K562 (cell line): ENCODE results near the gene PSMD8. TPM values are rescaled to one million over a fixed set of nuclear protein-coding genes. Genes with fewer than 3 reads are reported as not detected.

Experiments used
- ARNT ChIP-seq, 2 experiments: fragments of 450-650 bp; IDR thresholded peaks; 2 replicates each; pipeline ENCODE4 v1.6.1; 2016; ENCODE audit warnings: mild to moderate bottlenecking in 1 of 2
- EGR1 ChIP-seq: fragments of 450-650 bp; conservative IDR thresholded peaks from 2 replicates; pipeline ENCODE4 v1.6.1; 2017; ENCODE audit warnings: mild to moderate bottlenecking
- FOS ChIP-seq: IDR thresholded peaks from 3 replicates; pipeline ENCODE4 v1.6.1; 2011; ENCODE audit not compliant: insufficient read length; ENCODE audit errors: extremely low read depth
- FOXK1 ChIP-seq: sonication (generic); formaldehyde crosslinking; IDR thresholded peaks from 2 replicates; pipeline ENCODE4 v1.8.0; 2022; ENCODE audit warnings: missing genetic modification reagents, mild to moderate bottlenecking, borderline replicate concordance
- PYGO2 ChIP-seq: fragments of 450-650 bp; IDR thresholded peaks from 2 replicates; pipeline ENCODE4 v1.6.1; 2016; ENCODE audit warnings: mild to moderate bottlenecking, missing genetic modification characterization, moderate library complexity, missing compliant biosample characterization
- SUPT5H ChIP-seq: fragments of 450-650 bp; IDR thresholded peaks from 2 replicates; pipeline ENCODE4 v1.6.1; 2016
- TAL1 ChIP-seq: fragments of 450-650 bp; IDR thresholded peaks from 2 replicates; pipeline ENCODE4 v1.6.1; 2016; ENCODE audit warnings: mild to moderate bottlenecking
- TBP ChIP-seq: optimal IDR thresholded peaks from 2 replicates; pipeline ENCODE3; 2011; ENCODE audit warnings: low read depth, low read length, improper control_type of control experiment
- TRIM28 ChIP-seq: fragments of 450-650 bp; IDR thresholded peaks from 2 replicates; pipeline ENCODE4 v1.6.1; 2017
- XRCC4 ChIP-seq: IDR thresholded peaks from one replicate; pipeline ENCODE4 v1.6.1; 2011; ENCODE audit not compliant: insufficient read depth, insufficient read length; ENCODE audit errors: extremely low read depth
- ZBTB2 ChIP-seq: fragments of 450-650 bp; IDR thresholded peaks from 2 replicates; pipeline ENCODE4 v1.6.1; 2016; ENCODE audit warnings: antibody characterized with exemption
- ZBTB49 ChIP-seq: sonication (generic); formaldehyde crosslinking; IDR thresholded peaks from 2 replicates; pipeline ENCODE4 v1.8.0; 2022; ENCODE audit warnings: missing genetic modification reagents, mild to moderate bottlenecking, borderline replicate concordance
- ZMIZ1 ChIP-seq, 2 experiments: fragments of 150-350 bp in 1 of 2; IDR thresholded peaks; 2 replicates each; pipeline ENCODE4 v1.6.1; 2012 to 2016; ENCODE audit warnings: low read depth in 2 of 2, low read length in 2 of 2, mild to moderate bottlenecking in 1 of 2, moderate library complexity in 1 of 2
- ZNF408 ChIP-seq: fragments of 250-450 bp; sonication (Bioruptor Pico); IDR thresholded peaks from 2 replicates; pipeline ENCODE4 v1.4.0; 2020; ENCODE audit warnings: low read depth, mild to moderate bottlenecking, moderate library complexity
- ZNF518B ChIP-seq: fragments of 250-450 bp; sonication (Bioruptor Pico); IDR thresholded peaks from 2 replicates; pipeline ENCODE4 v1.5.0; 2021; ENCODE audit warnings: mild to moderate bottlenecking, moderate library complexity
- ZNF740 ChIP-seq, 3 experiments: fragments of 200-800 bp in 1 of 3; sonication (Bioruptor generic) in 1 of 3; sonication (generic) in 1 of 3; formaldehyde crosslinking in 1 of 3; IDR thresholded peaks; 2 replicates each; pipeline versions ENCODE4 v1.6.1 to v1.8.0; 2016 to 2022; ENCODE audit warnings: mild to moderate bottlenecking in 2 of 3, missing compliant biosample characterization in 2 of 3, missing genetic modification characterization in 2 of 3, missing genetic modification reagents in 1 of 3
- polyA plus RNA-seq, 8 experiments: library from polyadenylated mRNA; depleted of rRNA in 4 of 8; stranded (reverse) in 5 of 8; unstranded in 3 of 8; fragments of >200 nt; fragmentation: Nextera tagmentation in 2 of 8; fragmentation: Illumina TruSeq in 1 of 8; extraction: Ambion mirVana in 2 of 8; extraction: Trizol in 1 of 8; gene quantifications; 2 replicates each; pipeline versions ENCODE4 v1.2.1 to v1.2.3, GENCODE V29; 2011 to 2014; ENCODE audit warnings: inconsistent platforms in 1 of 8, missing spikeins in 1 of 8
- total RNA-seq, 7 experiments: library from RNA; depleted of rRNA in 6 of 7; stranded (reverse); fragments of >200 nt in 6 of 7; fragmentation: Illumina TruSeq in 2 of 7; extraction: Trizol in 2 of 7; gene quantifications; 2 replicates each; pipeline versions ENCODE4 v1.2.1 to v1.2.3, GENCODE V29; 2011 to 2021; ENCODE audit warnings: low replicate concordance in 1 of 7

Gene PSMD8
- total and polyA plus RNA-seq, 9 of the 15 experiments (the other 6 are each of a cell fraction or from before 2014, with no cell fraction given) = 130 to 583 (median 315) TPM

GRCh38 chr19:38412961-38413360, 38.6 kb downstream of the PSMD8 start (continued):
- TF ChIP-seq FOS (no peak), EGR1 (0 out of 2 replicates have a peak, but pooled peaks have one; percentile 15), TRIM28 (peak; percentile 65), FOXK1 (no peak), ZMIZ1 (IDR thresholded peaks at IDR 0.05; ENCODE audit: low read depth in 2 of 2, low read length in 2 of 2) (peak in 1 of 2 experiments; percentile 62; a peak in 1 of 4 replicates), ZBTB49 (CRISPR knock-in tag) (no peak), ZNF740 (CRISPR knock-in tag; IDR thresholded peaks at IDR 0.05) (no peak), ZNF740 (tag; IDR thresholded peaks at IDR 0.05) (0 out of 4 replicates have a peak, but pooled peaks of 1 of the 2 experiments have one; percentile 27), ARNT (IDR thresholded peaks at IDR 0.05) (peak in 1 of 2 experiments; percentile 59; a peak in 2 of 4 replicates), ZNF408 (CRISPR knock-in tag) (no peak), SUPT5H (no peak), XRCC4 (no peak), TAL1 (peak; percentile 85), TBP (peak; percentile 29), ZBTB2 (0 out of 2 replicates have a peak, but pooled peaks have one; percentile 20), PYGO2 (tag) (no peak), ZNF518B (CRISPR knock-in tag) (no peak)
